Smooth muscle cell (in vitro differentiated cells): ENCODE results near the gene ITGB6. TPM values are rescaled to one million over a fixed set of nuclear protein-coding genes. Genes with fewer than 3 reads are reported as not detected.

ENCODE experiments used
- DNase-seq: peaks from one replicate; lab custom pipeline; 2025; ENCODE audit not compliant: unreplicated experiment; lab: John Stamatoyannopoulos, UW
- H2AFZ ChIP-seq: fragments of 200-600 bp; sonication (generic); 2 replicates; pipeline ENCODE4 v1.6.0; 2016; ENCODE audit warnings: antibody characterized with exemption, low read depth, mild to moderate bottlenecking
- H3F3A ChIP-seq: fragments of 200-600 bp; sonication (generic); 2 replicates; pipeline ENCODE4 v1.6.0; 2017; ENCODE audit warnings: antibody characterized with exemption, low read depth
- H3K27ac ChIP-seq: fragments of 200-600 bp; sonication (generic); 2 replicates; pipeline ENCODE4 v1.5.1; 2016; ENCODE audit warnings: low read depth, mild to moderate bottlenecking
- H3K27me3 ChIP-seq: fragments of 200-600 bp; sonication (generic); 2 replicates; pipeline ENCODE4 v1.6.1; 2016; ENCODE audit warnings: low read depth, mild to moderate bottlenecking
- H3K36me3 ChIP-seq: fragments of 200-600 bp; sonication (generic); 2 replicates; pipeline ENCODE4 v1.5.1; 2016; ENCODE audit warnings: low read depth
- H3K4me1 ChIP-seq: fragments of 200-600 bp; sonication (generic); 2 replicates; pipeline ENCODE4 v1.5.1; 2016; ENCODE audit warnings: low read depth
- H3K4me2 ChIP-seq: fragments of 200-600 bp; sonication (generic); 2 replicates; pipeline ENCODE4 v1.6.0; 2016; ENCODE audit warnings: mild to moderate bottlenecking
- H3K4me3 ChIP-seq: fragments of 200-600 bp; sonication (generic); 2 replicates; pipeline ENCODE4 v1.5.1; 2016; ENCODE audit warnings: mild to moderate bottlenecking
- H3K79me2 ChIP-seq: fragments of 200-600 bp; sonication (generic); 2 replicates; pipeline ENCODE4 v1.6.0; 2016; ENCODE audit warnings: low read depth, mild to moderate bottlenecking
- H3K9ac ChIP-seq: fragments of 200-600 bp; sonication (generic); 2 replicates; pipeline ENCODE4 v1.6.0; 2016; ENCODE audit warnings: low read depth
- H3K9me3 ChIP-seq: fragments of 200-600 bp; sonication (generic); replicated peaks from 2 replicates; pipeline ENCODE4 v1.5.1; 2016; ENCODE audit warnings: low read depth
- H4K20me1 ChIP-seq: fragments of 200-600 bp; sonication (generic); 2 replicates; pipeline ENCODE4 v1.6.0; 2016; ENCODE audit warnings: low read depth
- WGBS: methylation state at CpG from one replicate; pipeline ENCODE4 v1.1.7; 2016; ENCODE audit warnings: low lambda C conversion rate; 5-methylcytosine and 5-hydroxymethylcytosine counted together
- polyA plus RNA-seq: library from polyadenylated mRNA; unstranded; fragments of >200 nt; fragmentation: Nextera tagmentation; extraction: Ambion mirVana; gene quantifications from 2 replicates; pipeline ENCODE4 v1.2.1, GENCODE V29; 2016
- total RNA-seq: library from RNA; depleted of rRNA; stranded (reverse); fragments of >200 nt; gene quantifications from 2 replicates; pipeline ENCODE4 v1.2.3, GENCODE V29; 2014
- TF ChIP-seq, protein P1 (sequence below): fragments of 200-600 bp; sonication (generic); IDR thresholded peaks from 2 replicates; pipeline ENCODE4 v1.5.1; 2017; ENCODE audit warnings: borderline replicate concordance, mild to moderate bottlenecking, antibody characterized with exemption; ENCODE audit not compliant: insufficient read depth, poor library complexity, severe bottlenecking

The ITGB6 gene
- total and polyA plus RNA-seq, 2 experiments from 2014 or later, result 15.2 to 181 TPM

DNA sequence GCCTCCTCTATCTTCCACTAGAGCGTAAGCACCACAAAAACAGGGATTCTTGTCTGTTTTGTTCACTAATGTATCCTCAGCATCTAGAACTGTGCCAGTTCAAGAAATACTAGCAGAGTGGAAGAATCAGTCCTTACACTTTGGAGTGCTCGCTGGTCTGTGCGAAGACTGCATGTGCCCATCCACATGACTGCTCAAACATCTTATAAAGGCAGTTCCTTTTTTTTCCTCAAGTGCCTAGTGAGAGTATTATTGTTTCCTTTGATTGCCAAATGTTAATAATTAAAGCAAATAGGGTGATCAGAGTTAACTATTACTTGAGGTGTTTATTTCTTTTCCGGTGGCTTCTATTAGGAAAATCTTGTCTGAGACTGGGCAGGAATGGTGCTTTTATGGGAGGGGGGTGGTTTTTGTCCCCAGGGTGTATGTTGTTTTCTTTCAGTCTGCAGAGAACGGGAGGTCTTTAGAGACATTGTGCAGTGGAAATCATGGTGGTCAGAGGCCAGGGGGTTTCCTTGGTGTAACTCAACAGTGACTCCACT, 45.6 kb upstream of the ITGB6 start:
- no peak for DNase-seq

GRCh38 chr2:160242893-160243564, 43.0 kb upstream of the ITGB6 start:
- Histone ChIP-seq H4K20me1 (no peaks in the 10 kb centered on the region), H3K9me3 (no peaks in the 10 kb centered on the region), H3K27ac (peak overlapping the region; percentile 91), H3K4me3 (no peak overlapping the region), H3F3A (peaks cover 8% of the 10 kb centered on the region), H3K4me2 (peak overlapping the region; percentile 4), H3K36me3 (no peaks in the 10 kb centered on the region), H3K4me1 (peaks cover 17% of the 10 kb centered on the region), H3K27me3 (no peaks in the 10 kb centered on the region), H2AFZ (peak overlapping the region; percentile 68), H3K9ac (peak overlapping the region; percentile 10), H3K79me2 (no peaks in the 10 kb centered on the region)
- TF ChIP-seq, protein P1, sequence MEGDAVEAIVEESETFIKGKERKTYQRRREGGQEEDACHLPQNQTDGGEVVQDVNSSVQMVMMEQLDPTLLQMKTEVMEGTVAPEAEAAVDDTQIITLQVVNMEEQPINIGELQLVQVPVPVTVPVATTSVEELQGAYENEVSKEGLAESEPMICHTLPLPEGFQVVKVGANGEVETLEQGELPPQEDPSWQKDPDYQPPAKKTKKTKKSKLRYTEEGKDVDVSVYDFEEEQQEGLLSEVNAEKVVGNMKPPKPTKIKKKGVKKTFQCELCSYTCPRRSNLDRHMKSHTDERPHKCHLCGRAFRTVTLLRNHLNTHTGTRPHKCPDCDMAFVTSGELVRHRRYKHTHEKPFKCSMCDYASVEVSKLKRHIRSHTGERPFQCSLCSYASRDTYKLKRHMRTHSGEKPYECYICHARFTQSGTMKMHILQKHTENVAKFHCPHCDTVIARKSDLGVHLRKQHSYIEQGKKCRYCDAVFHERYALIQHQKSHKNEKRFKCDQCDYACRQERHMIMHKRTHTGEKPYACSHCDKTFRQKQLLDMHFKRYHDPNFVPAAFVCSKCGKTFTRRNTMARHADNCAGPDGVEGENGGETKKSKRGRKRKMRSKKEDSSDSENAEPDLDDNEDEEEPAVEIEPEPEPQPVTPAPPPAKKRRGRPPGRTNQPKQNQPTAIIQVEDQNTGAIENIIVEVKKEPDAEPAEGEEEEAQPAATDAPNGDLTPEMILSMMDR, result no peak
- WGBS, result 40% methylated on average over 3 of the region's 3 CpGs
- no peak for DNase-seq

More for the DNA sequence above, 45.6 kb upstream of the ITGB6 start:
- H3K36me3 ChIP-seq, result no peaks in the 10 kb centered on the region
- peaks cover 8% of the 10 kb centered on the region for H3F3A ChIP-seq
- H3K27ac ChIP-seq, result no peak overlapping the region
- WGBS, result 89% methylated on average over 5 of the region's 5 CpGs
- H3K27me3 ChIP-seq, result no peaks in the 10 kb centered on the region
- H2AFZ ChIP-seq, result no peak overlapping the region
- H3K79me2 ChIP-seq, result no peaks in the 10 kb centered on the region
- H3K4me3 ChIP-seq, result no peak overlapping the region
- TF ChIP-seq, protein P1, result no peak
- no peaks in the 10 kb centered on the region for H3K9me3 ChIP-seq
- H3K9ac ChIP-seq, result no peak overlapping the region
- H4K20me1 ChIP-seq, result no peaks in the 10 kb centered on the region
- no peak overlapping the region for H3K4me2 ChIP-seq
- H3K4me1 ChIP-seq, result peaks cover 13% of the 10 kb centered on the region

DNA sequence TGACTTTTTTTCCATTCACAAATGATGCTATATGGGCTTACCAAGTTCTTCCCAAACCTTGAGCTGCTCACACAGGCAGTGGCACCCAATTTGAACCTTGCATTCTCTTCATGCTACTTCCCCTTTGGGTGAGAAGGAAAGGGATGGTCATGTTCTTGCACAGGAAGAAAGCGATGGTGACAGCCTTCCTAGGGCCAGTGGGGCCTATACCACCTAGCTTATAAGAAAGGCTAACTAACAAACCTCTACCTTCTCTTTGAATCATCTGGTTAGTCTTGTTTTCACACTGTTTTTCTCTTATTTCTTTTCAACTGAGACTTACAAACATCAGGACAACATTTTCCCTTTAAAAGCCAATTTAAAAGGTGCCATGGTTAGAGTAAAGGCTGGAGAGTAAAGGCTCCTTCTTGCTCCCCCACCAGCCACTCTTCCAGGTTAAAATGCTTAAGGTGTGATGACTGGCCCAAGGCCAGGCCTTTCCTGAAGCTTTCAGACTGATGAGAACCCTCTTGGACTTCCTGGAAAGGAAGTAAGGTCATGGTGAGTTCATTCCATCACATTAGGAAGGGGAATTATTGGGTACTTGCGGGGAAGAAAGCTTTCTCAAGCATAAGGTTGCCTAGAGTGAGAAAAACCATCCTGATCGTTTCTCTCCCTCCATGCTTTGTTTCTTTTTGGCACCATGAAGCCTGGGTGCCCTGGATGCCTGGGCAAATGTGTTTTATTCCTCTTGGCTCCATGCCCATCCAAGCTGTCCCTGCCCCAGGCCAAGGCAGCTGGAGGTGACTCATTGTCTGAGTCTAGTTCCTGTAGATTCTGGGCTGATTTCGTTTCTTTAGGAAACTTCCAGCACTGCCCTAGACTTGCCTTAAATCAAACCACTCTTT, 41.4 kb upstream of the ITGB6 start:
- Histone ChIP-seq H3K4me2 (peak overlapping the region; percentile 61), H3K4me1 (peaks cover 17% of the 10 kb centered on the region), H3K9ac (peak overlapping the region; percentile 16), H3F3A (peaks cover 8% of the 10 kb centered on the region), H3K9me3 (no peaks in the 10 kb centered on the region), H3K36me3 (no peaks in the 10 kb centered on the region), H3K4me3 (no peak overlapping the region), H2AFZ (peak overlapping the region; percentile 32), H3K27me3 (no peaks in the 10 kb centered on the region), H3K27ac (peak overlapping the region; percentile 91), H3K79me2 (no peaks in the 10 kb centered on the region), H4K20me1 (no peaks in the 10 kb centered on the region)
- no peak for DNase-seq
- TF ChIP-seq, protein P1, result no peak
- WGBS, result 61% methylated on average over 4 of the region's 4 CpGs
